ENCODE measurements around the gene TNFRSF21.

The TNFRSF21 gene

DNA sequence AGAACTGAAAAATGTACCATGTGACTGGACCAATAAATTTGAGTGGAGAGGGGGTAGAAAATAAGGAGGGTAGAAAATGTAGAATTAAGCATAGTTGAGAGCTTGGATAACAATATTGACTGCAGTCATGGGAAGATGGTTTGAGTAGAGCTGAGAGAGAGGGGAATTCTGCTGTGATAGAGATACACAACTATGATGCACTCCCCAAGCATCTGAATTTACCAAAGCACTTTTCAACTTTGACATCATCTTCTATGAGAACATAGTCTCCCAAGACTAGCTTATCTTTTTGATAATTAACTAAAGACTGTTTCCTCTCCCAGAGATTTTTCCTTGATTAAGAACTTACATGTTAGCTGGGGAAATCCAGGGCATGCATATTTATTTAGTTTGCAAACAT lies 103.1 kb downstream of the TNFRSF21 start:
- no peak for DNase-seq

DNA sequence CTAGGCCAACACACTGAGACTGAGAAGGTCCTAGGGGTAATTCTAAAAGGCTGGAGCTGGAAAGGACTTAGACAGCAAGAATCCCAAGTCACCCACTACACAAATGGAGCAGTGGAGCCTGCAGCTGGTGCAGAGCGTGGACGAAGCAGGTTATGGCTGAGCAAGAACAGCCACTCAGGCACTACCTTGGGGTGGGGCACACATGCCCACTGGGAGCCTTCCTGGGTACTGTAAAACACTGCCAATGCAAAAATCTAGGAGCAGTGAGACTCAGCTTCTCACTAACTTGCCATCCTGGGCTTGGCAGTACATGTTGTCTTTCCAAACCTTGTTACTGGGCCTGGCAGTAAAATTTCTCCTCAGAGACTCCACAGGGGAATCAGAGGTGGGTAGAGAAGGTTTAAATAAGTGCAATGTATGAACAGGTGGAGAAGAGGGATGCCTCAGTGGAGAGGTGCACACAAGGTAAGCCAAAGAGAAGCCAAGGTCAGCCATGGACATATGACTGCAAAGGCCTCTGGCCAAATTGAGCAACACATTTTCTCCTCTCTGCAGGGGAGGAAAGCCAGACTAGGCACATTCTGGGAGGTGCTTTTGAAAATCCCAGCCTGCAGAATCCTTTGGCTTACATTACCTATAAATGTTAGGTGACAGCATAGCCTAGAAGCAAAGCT lies 105.6 kb downstream of the TNFRSF21 start:
- no peak for DNase-seq

DNA sequence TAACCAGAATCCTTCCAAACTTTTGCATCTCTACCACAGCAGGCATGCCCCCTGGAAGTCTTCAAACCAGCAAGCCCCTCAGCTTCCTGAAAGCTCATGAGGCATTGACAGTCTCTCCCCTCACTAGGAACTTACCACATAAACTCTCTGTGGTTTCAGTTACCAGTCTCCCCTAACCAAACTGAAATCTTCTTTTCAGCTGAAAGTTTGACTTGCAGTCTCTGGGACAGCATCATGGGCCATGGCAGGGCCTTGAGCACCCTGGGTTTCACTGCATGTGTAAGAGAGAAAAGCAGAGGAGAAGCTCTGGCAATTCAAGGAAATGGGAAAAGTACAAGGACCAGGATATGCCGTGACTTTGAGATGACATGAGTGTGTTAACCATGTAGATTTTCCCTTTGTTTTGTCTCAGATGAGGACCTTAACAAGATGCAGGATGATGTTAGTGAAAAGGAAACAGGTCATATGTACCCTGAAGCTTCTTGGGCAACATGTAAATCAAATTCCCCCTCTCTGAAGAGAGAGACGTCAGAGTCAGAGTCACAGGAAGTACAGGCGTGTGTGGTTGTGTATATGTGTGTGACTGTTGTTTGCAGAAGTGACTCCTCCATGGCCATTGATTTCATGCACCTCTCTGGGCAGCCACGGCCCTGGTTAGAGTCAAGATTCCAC lies 106.3 kb downstream of the TNFRSF21 start:
- no peak for DNase-seq

DNA sequence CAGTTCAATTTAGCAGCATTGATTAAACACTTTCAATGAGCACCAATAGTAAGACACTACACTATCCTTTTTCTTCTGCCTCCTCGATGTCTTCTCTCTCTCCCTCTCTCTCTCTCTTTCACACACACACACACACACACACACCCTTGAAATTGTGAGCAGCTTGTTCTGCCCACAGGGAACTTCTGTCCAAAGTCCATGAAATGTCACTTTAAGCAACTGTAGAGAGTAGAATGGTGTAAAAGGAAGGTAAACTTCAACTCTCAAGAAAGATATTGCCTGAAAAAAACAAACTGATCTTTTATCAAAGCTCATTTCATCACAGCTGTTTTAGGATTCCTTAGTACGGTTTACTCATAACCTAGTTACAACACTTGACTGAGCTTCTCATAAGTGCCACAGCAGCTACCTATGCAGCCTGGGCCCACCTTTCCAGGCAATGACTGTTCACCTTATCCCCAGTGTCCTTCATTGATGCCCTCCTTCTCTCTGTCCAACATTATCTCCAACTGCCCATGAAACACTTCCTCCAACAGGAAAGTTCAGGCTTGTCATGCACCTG lies 107.0 kb downstream of the TNFRSF21 start:
- DNase-seq, result no peak

DNA sequence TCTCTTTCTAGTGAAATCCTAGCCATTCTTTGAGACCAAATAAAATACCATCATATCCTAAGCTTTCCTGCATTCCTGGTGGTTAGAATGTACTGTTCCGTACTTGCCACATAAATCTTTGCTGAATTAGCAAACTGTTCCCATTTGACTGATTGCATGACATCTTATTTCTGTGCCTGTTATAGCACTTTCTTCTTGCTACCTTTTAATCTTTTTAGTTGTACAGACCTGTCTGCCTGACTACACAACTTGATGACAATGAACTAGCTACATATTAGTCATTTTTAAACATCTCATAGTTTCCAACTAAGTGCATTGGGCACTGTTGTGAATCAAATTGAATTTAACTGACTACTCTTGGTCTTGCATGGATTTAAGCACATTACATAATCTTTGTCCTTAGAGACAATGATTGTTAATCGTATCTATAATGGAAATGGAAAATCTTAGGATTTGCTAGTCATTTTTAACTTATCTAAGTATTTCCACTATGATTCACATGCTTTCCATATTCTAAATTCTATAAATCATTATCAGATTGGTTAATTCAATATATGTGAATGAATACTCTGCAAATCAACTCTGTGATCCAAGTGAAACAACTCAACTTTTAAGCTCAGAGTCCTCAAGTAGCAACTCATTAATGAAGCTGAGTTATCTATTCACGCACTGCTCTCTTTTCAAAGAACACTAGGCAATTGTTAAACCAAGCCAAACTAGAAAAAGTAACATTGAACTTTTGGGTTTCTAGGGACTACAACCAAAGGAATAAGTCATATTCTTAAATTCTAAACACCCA lies 109.0 kb downstream of the TNFRSF21 start:
- DNase-seq, result no peak

DNA sequence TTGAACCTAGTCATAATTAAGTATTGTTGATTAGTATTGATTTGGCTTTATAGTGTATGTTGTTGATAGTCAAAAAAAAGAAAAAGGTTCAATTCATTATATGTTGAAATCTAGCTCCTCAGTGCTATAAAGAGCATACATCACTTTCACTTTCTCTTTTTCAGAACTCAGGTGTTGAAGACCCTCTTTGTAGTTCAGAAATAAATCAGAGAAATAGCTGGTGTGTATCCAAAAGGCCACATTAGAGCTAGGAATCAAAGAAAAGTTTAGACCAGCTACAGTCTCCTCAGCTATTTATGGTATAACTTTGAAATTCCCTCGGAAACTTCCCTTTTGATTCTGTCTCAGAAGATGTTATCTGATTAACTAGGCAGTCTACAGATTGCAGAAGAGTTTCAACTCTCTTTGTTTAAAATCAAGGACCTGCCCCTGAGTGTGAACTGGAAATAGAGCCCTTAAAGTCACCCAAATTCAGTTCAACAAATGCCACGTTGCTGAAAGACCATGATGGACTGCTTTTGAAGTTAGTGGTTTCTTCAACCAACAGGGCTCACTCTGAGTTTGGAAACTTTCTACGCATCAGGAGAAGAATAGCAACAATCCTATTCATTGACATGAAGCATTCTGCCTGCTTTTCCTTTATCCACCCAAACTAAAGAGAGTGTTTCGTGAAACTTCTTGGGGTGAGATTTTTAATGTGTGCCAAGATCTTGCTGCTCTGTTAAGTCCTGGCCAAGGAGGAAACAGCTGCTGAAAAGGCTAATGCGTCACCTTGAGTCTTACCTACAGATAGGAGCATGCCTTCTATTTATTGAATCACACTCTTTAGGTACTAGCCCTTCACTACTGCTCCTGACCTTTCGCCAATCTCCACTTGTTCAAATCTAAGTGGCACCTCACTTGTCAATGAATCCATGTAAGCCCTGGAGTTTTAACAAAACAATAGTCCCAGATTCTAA lies 111.7 kb downstream of the TNFRSF21 start:
- DNase-seq, result no peak

DNA sequence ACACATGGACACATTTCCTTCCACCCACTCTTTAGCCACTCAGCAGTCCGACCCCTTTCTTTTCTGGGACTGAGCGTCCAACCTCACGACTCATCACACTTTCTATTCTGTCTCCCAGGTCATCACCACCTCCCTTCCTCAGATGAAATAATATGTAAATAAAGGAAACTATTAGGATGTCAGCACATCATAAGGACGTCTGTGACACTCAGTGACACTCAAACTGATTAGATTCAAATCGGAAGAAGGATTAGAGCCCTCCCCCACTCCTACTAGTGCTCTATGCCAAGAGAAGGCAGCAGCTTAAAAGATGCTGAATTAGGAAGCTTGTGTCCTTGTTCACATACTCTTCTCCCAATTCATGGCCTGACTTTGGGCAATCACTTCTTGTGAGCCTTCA lies 113.6 kb downstream of the TNFRSF21 start:
- no peak for DNase-seq

DNA sequence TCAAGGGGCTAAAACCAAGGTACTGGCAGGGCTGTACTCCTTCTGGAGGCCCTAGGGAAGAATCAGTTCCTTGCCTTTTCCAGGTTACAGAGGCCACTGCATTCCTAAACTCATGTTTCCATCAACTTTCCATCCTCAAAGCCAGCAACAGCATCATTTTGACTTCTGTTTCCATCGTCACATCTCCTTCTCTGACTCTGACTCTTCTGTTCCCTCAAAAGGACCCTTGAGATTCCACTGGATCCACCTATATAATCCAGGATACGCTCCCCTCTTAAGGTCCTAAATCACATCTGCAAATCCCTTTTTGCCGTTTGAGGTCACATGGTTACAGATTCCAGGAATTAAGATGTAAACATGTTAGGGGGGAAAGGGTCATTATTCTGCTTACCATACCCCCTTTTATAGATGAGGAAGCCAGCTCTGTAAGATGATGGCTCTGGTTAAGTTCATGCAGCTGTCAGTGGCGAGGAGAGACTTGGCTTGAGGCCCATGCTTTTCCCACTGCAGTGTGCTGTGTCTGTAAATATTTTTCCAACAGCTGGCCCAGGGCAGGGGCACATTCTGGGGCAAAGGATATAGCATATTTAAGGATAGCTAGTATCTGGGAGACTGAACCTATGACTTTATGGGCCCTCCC lies 114.6 kb downstream of the TNFRSF21 start:
- no peak for DNase-seq

DNA sequence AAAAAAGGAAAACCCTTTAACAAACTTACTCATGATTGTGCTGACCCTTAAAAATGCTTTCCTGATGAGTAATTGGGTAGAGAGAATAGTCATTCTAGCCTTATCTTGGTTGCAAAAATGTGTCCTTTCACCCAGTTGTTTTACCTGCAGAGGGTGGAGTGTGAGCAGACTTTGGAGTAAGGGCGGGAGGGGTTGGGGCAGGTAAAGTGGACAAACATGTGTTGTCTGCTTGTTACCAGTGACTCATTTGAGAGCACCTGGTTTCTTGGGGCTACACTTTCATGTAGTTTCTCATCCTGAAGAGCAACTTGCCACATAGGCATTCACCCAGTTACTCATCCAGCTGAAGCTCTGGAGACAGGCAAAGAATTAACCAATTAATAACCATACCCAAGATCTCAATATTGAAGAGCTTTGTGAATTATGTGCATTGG lies 121.1 kb downstream of the TNFRSF21 start:
- DNase-seq, result no peak

DNA sequence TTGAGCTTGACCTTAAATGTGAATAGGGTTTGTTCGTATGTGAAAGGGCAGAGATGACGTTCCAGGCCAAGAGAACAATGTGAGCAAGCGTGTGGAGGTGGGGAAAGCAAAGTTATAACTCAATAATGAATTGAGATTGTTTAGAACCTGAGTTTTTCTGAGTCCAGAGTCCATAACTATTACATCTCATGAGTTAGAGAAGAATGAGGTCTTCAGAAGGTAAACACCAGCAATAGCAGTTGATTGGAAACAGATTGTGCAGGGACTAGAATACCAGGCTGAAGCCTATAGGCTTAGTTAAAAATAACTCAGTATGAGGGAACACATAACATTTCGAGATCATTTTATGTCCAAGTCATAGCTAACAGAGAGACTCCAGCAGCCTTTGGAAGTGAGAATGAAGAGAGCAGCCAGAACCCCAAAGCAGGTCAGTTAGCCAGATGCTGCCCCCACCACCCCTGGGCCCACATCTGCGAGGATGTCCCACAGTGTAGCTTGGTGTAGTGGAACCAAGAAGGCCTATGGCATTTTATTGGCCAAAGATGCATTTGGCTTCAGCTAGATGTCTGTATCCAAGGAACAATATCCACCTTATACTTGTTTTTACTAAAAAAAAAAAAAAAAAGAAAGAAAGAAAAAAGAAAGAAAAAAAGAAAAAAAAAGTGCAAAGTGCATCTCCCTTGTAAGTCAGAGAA lies 121.7 kb downstream of the TNFRSF21 start:
- DNase-seq, result no peak

DNA sequence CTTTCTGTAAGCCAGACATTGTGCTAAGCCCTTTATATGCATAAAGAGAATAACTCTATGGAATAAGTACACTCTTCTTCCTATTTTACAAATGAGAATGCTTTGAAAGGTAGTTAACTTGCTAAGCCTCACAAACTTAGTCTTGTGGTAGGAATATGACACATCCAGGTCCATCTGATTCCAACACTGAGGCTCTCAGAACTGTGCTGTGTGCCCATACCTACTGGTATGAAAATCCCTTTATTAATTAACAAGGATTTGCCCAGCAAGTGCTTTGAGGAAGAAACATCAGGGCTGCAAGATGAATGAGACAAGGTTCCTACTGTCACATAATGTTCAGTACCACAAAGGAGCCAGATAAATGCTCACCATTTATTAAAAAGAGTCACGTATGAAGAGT lies 122.6 kb downstream of the TNFRSF21 start:
- no peak for DNase-seq

DNA sequence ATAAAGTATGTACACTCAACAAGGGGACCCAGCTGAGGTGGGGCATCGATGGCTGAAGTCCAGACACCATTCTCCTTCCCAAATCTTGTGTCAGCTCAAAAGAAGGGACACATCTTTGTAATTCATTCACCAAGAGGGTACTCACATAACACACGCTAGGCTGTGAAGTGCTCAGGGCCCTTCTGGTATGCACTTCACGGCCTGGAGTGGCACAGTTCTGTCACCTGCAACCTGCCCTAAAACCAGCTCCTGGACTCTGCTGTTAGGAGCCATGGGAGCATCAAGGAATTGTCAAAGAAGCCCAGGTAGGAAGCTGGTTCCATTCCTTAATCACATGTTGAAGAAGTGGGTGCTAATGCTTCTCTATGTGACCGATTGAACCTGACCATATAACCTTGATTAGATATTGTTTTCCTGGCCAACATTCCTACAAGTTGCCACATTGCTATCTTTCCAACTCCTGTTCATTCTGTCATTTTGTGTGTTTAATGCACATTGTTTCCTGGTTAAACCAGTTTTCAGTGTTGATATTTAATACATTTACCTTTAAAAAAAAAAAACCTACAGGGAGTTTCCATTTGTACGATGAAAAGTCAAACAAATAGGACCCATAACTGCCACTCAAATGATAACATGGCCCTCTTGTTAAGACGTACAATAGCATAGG lies 127.3 kb downstream of the TNFRSF21 start:
- DNase-seq, result no peak

DNA sequence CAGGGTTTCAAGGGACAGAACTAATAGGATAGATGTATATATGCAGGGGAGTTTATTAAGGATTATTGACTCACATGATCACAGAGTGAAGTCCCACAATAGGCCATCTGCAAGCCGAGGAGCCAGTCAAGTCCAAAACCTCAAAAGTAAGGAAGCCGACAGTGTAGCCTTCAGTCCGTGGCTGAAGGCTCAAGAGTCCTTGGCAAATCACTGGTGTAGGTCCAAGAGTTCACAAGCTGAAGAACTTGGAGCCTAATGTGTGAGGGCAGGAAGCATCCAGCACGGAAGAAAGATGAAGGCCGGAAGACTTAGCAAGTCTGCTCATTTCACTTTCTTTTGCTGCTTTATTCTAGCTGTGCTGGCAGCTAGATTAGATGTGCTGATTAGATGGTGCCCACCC lies 128.0 kb downstream of the TNFRSF21 start:
- no peak for DNase-seq
